ENCODE results near the gene GATA6. TPM values are rescaled to one million over a fixed set of nuclear protein-coding genes. Genes with fewer than 3 reads are reported as not detected.

Gene GATA6
- total RNA-seq, 2 donors from 2014 or later: not detected

- no peak for DNase-seq
- no peaks in the 10 kb centered on the region for H3K36me3 Mint-ChIP-seq (ENCODE audit: low read depth)
- no peak for ATAC-seq
- H3K4me3 Mint-ChIP-seq: no peak overlapping the region
- no peaks in the 10 kb centered on the region for H3K27me3 Mint-ChIP-seq
- no peaks in the 10 kb centered on the region for H3K4me1 Mint-ChIP-seq
- no peaks in the 10 kb centered on the region for H3K9me3 ChIP-seq (ENCODE audit: control insufficient read depth, low read length, poor library complexity, severe bottlenecking)
- H3K27ac Mint-ChIP-seq: no peak overlapping the region
Observed at GRCh38 chr18:22229456-22230124, 60.2 kb downstream of the GATA6 start.

- no peak for ATAC-seq
- Mint-ChIP-seq H3K27me3 (no peaks in the 10 kb centered on the region), H3K27ac (no peak overlapping the region), H3K36me3 (ENCODE audit: low read depth) (no peaks in the 10 kb centered on the region), H3K4me3 (no peak overlapping the region), H3K4me1 (no peaks in the 10 kb centered on the region)
- DNase-seq: no peak
- H3K9me3 ChIP-seq (ENCODE audit: control insufficient read depth, low read length, poor library complexity, severe bottlenecking): no peaks in the 10 kb centered on the region
Observed at GRCh38 chr18:22230471-22230945, 61.1 kb downstream of the GATA6 start.

GRCh38 chr18:22233266-22233665 is 63.9 kb downstream of the GATA6 start:
- H3K4me1 Mint-ChIP-seq: no peaks in the 10 kb centered on the region
- H3K27ac Mint-ChIP-seq: no peak overlapping the region
- ATAC-seq (no peak), DNase-seq (no peak)
- no peak overlapping the region for H3K4me3 Mint-ChIP-seq
- H3K36me3 Mint-ChIP-seq (ENCODE audit: low read depth): no peaks in the 10 kb centered on the region
- H3K9me3 ChIP-seq (ENCODE audit: control insufficient read depth, low read length, poor library complexity, severe bottlenecking): no peaks in the 10 kb centered on the region
- H3K27me3 Mint-ChIP-seq: no peaks in the 10 kb centered on the region

- Mint-ChIP-seq H3K27ac (no peak overlapping the region), H3K27me3 (no peaks in the 10 kb centered on the region), H3K4me1 (no peaks in the 10 kb centered on the region), H3K36me3 (ENCODE audit: low read depth) (no peaks in the 10 kb centered on the region), H3K4me3 (no peak overlapping the region)
- DNase-seq: no peak
- ATAC-seq: no peak
- H3K9me3 ChIP-seq (ENCODE audit: control insufficient read depth, low read length, poor library complexity, severe bottlenecking): no peaks in the 10 kb centered on the region
Observed at GRCh38 chr18:22238036-22238435, 68.6 kb downstream of the GATA6 start.

- H3K9me3 ChIP-seq (ENCODE audit: control insufficient read depth, low read length, poor library complexity, severe bottlenecking): no peaks in the 10 kb centered on the region
- no peak overlapping the region for H3K4me3 Mint-ChIP-seq
- H3K27me3 Mint-ChIP-seq: no peaks in the 10 kb centered on the region
- no peak overlapping the region for H3K27ac Mint-ChIP-seq
- H3K36me3 Mint-ChIP-seq (ENCODE audit: low read depth): no peaks in the 10 kb centered on the region
- no peaks in the 10 kb centered on the region for H3K4me1 Mint-ChIP-seq
- ATAC-seq (no peak), DNase-seq (no peak)
Observed at GRCh38 chr18:22238681-22239080, 69.3 kb downstream of the GATA6 start.

GRCh38 chr18:22241921-22242361 is 72.6 kb downstream of the GATA6 start:
- H3K4me3 Mint-ChIP-seq: no peak overlapping the region
- H3K27me3 Mint-ChIP-seq: no peaks in the 10 kb centered on the region
- no peaks in the 10 kb centered on the region for H3K4me1 Mint-ChIP-seq
- no peaks in the 10 kb centered on the region for H3K36me3 Mint-ChIP-seq (ENCODE audit: low read depth)
- no peak overlapping the region for H3K27ac Mint-ChIP-seq
- H3K9me3 ChIP-seq (ENCODE audit: control insufficient read depth, low read length, poor library complexity, severe bottlenecking): no peaks in the 10 kb centered on the region
- ATAC-seq (no peak), DNase-seq (no peak)

GRCh38 chr18:22243513-22243912 is 74.1 kb downstream of the GATA6 start:
- Mint-ChIP-seq H3K27ac (no peak overlapping the region), H3K4me3 (no peak overlapping the region), H3K27me3 (no peaks in the 10 kb centered on the region), H3K36me3 (ENCODE audit: low read depth) (no peaks in the 10 kb centered on the region), H3K4me1 (no peaks in the 10 kb centered on the region)
- ATAC-seq (no peak), DNase-seq (no peak)
- no peaks in the 10 kb centered on the region for H3K9me3 ChIP-seq (ENCODE audit: control insufficient read depth, low read length, poor library complexity, severe bottlenecking)

GRCh38 chr18:22250026-22250425 is 80.6 kb downstream of the GATA6 start:
- no peaks in the 10 kb centered on the region for H3K27me3 Mint-ChIP-seq
- no peaks in the 10 kb centered on the region for H3K4me1 Mint-ChIP-seq
- no peak for ATAC-seq

GRCh38 chr18:22250591-22250996 is 81.2 kb downstream of the GATA6 start:
- ATAC-seq: no peak
- H3K9me3 ChIP-seq (ENCODE audit: control insufficient read depth, low read length, poor library complexity, severe bottlenecking): no peaks in the 10 kb centered on the region
- DNase-seq: no peak
- no peaks in the 10 kb centered on the region for H3K4me1 Mint-ChIP-seq
- H3K36me3 Mint-ChIP-seq (ENCODE audit: low read depth): no peaks in the 10 kb centered on the region
- H3K4me3 Mint-ChIP-seq: no peak overlapping the region
- no peaks in the 10 kb centered on the region for H3K27me3 Mint-ChIP-seq
- no peak overlapping the region for H3K27ac Mint-ChIP-seq

More at GRCh38 chr18:22250026-22250425, 80.6 kb downstream of the GATA6 start:
- DNase-seq: no peak
- Mint-ChIP-seq H3K27ac (no peak overlapping the region), H3K4me3 (no peak overlapping the region), H3K36me3 (ENCODE audit: low read depth) (no peaks in the 10 kb centered on the region)
- H3K9me3 ChIP-seq (ENCODE audit: control insufficient read depth, low read length, poor library complexity, severe bottlenecking): no peaks in the 10 kb centered on the region

Other genes with a start within 250 kb of the GATA6 start
- gene CTAGE1, start 248.3 kb downstream of the GATA6 start, total RNA-seq: not detected

Data from T-helper 17 cell (primary cell).